Muscle of back (tissue), 11 donors: ENCODE measurements around the gene VMO1. TPM values are rescaled to one million over a fixed set of nuclear protein-coding genes. Genes with fewer than 3 reads are reported as not detected.

Source experiments
- DNase-seq, 3 donors: peaks; one replicate each; pipeline versions ENCODE4 v3.0.0 to v3.0.0-alpha.2; 2013
- polyA plus RNA-seq, 10 donors: library from polyadenylated mRNA; unstranded; fragments of 120-200 nt; gene quantifications; one replicate each; pipeline ENCODE4 v1.2.1, GENCODE V29; 2013; ENCODE audit not compliant: insufficient read length in 10 of 10

VMO1 gene
- polyA plus RNA-seq, 10 donors = 3.9 to 8.3 (median 5.8) TPM

- no peak for DNase-seq
These were observed 20.0 kb downstream of the VMO1 start for GRCh38 chr17:4766201-4766600.

- no peak for DNase-seq
These were observed 21.6 kb downstream of the VMO1 start for GRCh38 chr17:4764595-4764994.

- no peak for DNase-seq
These were observed 26.4 kb downstream of the VMO1 start for GRCh38 chr17:4759776-4760236.

- DNase-seq = no peak
These were observed 32.8 kb downstream of the VMO1 start for GRCh38 chr17:4753392-4753791.

- DNase-seq = no peak
These were observed 34.2 kb downstream of the VMO1 start for GRCh38 chr17:4751932-4752331.

- no peak for DNase-seq
These were observed 35.6 kb downstream of the VMO1 start for GRCh38 chr17:4750606-4751005.

- DNase-seq = no peak
These were observed 37.5 kb downstream of the VMO1 start for GRCh38 chr17:4748686-4749085.

GRCh38 chr17:4747847-4748246 lies 38.3 kb downstream of the VMO1 start:
- DNase-seq = no peak

- DNase-seq = no peak
These were observed 40.9 kb downstream of the VMO1 start for GRCh38 chr17:4744999-4745969.

- DNase-seq = no peak
These were observed 42.3 kb downstream of the VMO1 start for GRCh38 chr17:4743898-4744297.

GRCh38 chr17:4743216-4743615 lies 42.9 kb downstream of the VMO1 start:
- DNase-seq = no peak

- DNase-seq = no peak
These were observed 43.5 kb downstream of the VMO1 start for GRCh38 chr17:4742629-4743028.

GRCh38 chr17:4742133-4742532 lies 44.0 kb downstream of the VMO1 start:
- no peak for DNase-seq

- DNase-seq = no peak
These were observed 44.6 kb downstream of the VMO1 start for GRCh38 chr17:4741544-4741943.

- no peak for DNase-seq
These were observed 45.6 kb downstream of the VMO1 start for GRCh38 chr17:4740584-4740983.

GRCh38 chr17:4740025-4740351 lies 46.2 kb downstream of the VMO1 start:
- DNase-seq = no peak

GRCh38 chr17:4739122-4740024 lies 46.8 kb downstream of the VMO1 start, which contains the start of the genes CXCL16 and ZMYND15:
Gene CXCL16 (minus strand): TSS chr17:4739928. CDS start chr17:4739339, 589 bp downstream.
Gene ZMYND15 (plus strand): TSS chr17:4739833. CDS start chr17:4740549, 716 bp downstream.
- peak in 1 of 3 donors; percentile 81 for DNase-seq

- DNase-seq = no peak
These were observed 47.7 kb downstream of the VMO1 start for GRCh38 chr17:4738136-4739121.

- DNase-seq = no peak
These were observed 50.1 kb downstream of the VMO1 start for GRCh38 chr17:4735876-4736651.
